BJ (cell line): ENCODE data around the gene SLC35A4. TPM values are rescaled to one million over a fixed set of nuclear protein-coding genes. Genes with fewer than 3 reads are reported as not detected.

Experiments
- CTCF ChIA-PET: fragments of 350-600 bp; formaldehyde crosslinking; extraction: SDS; loops from one replicate; lab custom pipeline; 2021; ENCODE audit warnings: antibody characterized with exemption, inconsistent platforms; lab: Yijun Ruan, JAX
- POLR2A ChIA-PET: fragments of 300-600 bp; sonication (Branson Sonifier 250); formaldehyde crosslinking; extraction: SDS; loops from one replicate; lab custom pipeline; 2021; ENCODE audit warnings: antibody characterized with exemption; lab: Charles Lee
- DNase-seq: peaks from one replicate; pipeline ENCODE4 v3.0.0-alpha.2; 2011; ENCODE audit warnings: low read depth
- H3K27me3 ChIP-seq: 2 replicates; pipeline ENCODE4 v1.6.0; 2011; ENCODE audit warnings: low read length; ENCODE audit not compliant: control insufficient read depth, insufficient read depth
- H3K36me3 ChIP-seq: 2 replicates; pipeline ENCODE4 v1.5.1; 2011; ENCODE audit warnings: low read length; ENCODE audit not compliant: control insufficient read depth, insufficient read depth
- H3K4me3 ChIP-seq: 2 replicates; pipeline ENCODE4 v1.5.1; 2011; ENCODE audit warnings: low read depth, mild to moderate bottlenecking, control low read depth, low read length
- polyA plus RNA-seq: library from polyadenylated mRNA; depleted of rRNA; stranded (reverse); fragments of >200 nt; gene quantifications from 2 replicates; pipeline ENCODE4 v1.2.3, GENCODE V29; 2011
- TF ChIP-seq, protein P1 (sequence below): IDR thresholded peaks from 2 replicates; pipeline ENCODE4 v1.5.1; 2011; ENCODE audit warnings: low read depth, mild to moderate bottlenecking, control low read depth, inconsistent platforms, low read length, moderate library complexity; ENCODE audit not compliant: insufficient read depth

Gene SLC35A4
- polyA plus RNA-seq, 1 experiment = 101 TPM

DNA sequence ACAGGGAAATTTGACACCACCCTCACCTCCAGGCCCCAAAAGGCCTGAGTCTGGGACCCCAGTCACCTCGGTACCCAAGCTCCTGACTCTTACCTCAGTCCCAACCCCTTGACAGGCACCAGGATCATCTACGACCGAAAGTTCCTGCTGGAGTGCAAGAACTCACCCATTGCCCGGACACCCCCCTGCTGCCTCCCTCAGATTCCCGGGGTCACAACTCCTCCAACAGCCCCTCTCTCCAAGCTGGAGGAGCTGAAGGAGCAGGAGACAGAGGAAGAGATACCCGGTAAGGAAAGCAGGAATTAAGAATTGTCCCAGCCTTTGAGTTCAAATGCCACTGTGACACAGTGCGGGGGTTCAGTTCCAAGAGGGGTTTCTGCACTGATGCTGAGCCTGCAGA is 15.8 kb upstream of the SLC35A4 start:
- H3K27me3 ChIP-seq = no peaks in the 10 kb centered on the region
- POLR2A ChIA-PET = interaction anchor here (2.1 kb wide), 1 partner anchor 9 kb away, joined by 10 read pairs; the partner anchor contains the start of gene SRA1
- CTCF ChIA-PET = interaction anchor here (0.8 to 1.6 kb wide), 4 partner anchors 21 to 116 kb away, joined by 3 to 4 read pairs (median 3); partner anchors contain the start of genes TMCO6 and WDR55
- no peak for DNase-seq
- H3K4me3 ChIP-seq = no peak overlapping the region
- TF ChIP-seq, protein P1, sequence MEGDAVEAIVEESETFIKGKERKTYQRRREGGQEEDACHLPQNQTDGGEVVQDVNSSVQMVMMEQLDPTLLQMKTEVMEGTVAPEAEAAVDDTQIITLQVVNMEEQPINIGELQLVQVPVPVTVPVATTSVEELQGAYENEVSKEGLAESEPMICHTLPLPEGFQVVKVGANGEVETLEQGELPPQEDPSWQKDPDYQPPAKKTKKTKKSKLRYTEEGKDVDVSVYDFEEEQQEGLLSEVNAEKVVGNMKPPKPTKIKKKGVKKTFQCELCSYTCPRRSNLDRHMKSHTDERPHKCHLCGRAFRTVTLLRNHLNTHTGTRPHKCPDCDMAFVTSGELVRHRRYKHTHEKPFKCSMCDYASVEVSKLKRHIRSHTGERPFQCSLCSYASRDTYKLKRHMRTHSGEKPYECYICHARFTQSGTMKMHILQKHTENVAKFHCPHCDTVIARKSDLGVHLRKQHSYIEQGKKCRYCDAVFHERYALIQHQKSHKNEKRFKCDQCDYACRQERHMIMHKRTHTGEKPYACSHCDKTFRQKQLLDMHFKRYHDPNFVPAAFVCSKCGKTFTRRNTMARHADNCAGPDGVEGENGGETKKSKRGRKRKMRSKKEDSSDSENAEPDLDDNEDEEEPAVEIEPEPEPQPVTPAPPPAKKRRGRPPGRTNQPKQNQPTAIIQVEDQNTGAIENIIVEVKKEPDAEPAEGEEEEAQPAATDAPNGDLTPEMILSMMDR = no peak
- peaks cover 15% of the 10 kb centered on the region for H3K36me3 ChIP-seq

DNA sequence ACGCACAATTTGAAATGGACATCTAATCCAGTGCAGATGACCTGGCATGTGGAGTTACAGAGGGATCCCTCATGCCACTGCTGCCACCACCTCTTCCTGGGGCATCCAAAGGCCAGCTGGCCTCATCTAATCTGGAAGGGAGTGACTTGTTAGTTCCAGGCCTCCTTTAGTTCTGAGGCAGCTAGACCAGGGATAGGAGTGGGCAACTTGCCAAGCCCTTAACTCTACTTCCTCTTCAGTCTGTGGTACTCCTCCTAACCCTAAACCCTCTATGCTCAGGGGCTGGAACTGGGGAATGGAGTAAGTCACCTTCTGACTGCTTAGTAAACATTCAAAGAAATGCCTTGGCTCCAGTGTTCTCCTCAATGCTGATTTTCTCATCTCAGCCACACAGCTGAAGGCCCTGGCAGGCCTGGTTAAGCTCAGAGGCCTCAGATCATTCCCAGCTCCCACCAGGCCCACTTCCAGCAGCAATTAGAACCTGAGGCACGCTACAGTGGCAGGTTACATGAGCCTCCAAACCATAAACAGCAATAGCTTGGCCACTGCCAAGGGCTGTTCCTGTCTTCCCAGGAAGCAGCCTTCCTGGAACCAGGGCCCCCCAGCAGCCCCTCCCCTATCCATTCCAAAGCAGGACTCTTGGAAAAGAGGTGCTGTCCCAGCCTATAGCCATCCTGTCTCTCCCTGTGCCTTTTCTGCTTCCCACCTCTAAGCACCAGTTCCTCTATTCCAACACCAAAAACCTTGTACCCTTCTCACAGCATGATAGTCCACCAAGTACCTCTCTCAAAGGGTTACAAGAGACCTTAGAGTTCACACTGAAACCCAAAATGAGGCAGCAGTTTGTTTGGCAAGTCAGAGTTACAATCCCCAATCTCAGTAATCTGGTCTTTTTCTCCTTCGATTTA is 15.1 kb upstream of the SLC35A4 start:
- POLR2A ChIA-PET = no interaction called here
- H3K4me3 ChIP-seq = no peak overlapping the region
- no peak for DNase-seq
- TF ChIP-seq, protein P1 = no peak
- no peaks in the 10 kb centered on the region for H3K27me3 ChIP-seq
- CTCF ChIA-PET = interaction anchor here (0.8 to 1.5 kb wide), 3 partner anchors 90 to 115 kb away, joined by 3 to 4 read pairs (median 3); partner anchors contain the start of genes TMCO6 and WDR55
- H3K36me3 ChIP-seq = peaks cover 13% of the 10 kb centered on the region

DNA sequence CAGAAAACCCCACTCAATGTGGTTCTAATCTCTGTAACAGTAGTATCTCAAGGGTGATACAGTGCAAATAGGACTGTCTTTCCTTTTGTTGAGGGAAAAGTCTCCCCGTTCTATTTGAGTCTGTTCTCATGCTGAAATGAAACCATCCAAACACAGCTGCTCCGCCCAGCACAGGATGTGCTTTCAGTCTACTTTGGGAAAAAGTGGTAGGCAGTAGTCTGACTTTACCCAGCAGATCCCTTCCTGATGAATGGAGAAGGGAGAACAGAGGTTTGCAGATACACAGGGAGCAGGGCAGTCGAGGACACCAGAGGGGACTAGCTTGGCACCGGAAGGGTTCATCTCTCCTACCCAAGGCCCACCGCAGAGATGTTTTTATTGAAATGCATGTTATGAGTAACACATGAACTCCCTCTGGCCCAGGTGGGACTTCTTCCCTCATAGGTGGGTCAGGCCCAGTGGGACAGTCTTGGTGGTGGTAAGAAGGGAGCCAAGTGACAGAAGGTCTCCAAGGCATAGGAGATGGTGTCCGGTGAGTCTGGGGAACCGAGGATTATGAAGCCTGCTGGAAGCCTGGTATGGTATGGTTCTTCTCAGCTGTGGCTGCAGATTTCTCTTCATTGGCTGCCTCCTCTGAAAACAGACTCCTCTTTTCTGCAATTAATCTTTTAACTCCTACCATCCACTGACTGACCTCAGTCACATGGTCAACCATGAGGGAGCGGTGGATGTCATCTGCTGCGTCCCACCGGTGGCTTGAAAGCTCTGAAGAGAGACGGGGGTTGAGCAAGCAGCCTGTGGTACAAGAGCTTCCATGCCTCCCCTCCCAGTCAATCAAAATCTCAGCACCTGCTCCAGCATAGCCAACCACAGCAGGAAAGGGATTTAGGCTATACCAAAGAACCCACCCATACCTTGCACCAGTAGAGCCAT is 14.2 kb upstream of the SLC35A4 start:
- Histone ChIP-seq H3K27me3 (no peaks in the 10 kb centered on the region), H3K4me3 (no peak overlapping the region), H3K36me3 (peaks cover 13% of the 10 kb centered on the region)
- no peak for DNase-seq
- POLR2A ChIA-PET = no interaction called here
- CTCF ChIA-PET = interaction anchor here (0.8 to 1.5 kb wide), 2 partner anchors 85 to 92 kb away, joined by 3 read pairs; no protein-coding TSS in a partner anchor
- TF ChIP-seq, protein P1 = no peak

DNA sequence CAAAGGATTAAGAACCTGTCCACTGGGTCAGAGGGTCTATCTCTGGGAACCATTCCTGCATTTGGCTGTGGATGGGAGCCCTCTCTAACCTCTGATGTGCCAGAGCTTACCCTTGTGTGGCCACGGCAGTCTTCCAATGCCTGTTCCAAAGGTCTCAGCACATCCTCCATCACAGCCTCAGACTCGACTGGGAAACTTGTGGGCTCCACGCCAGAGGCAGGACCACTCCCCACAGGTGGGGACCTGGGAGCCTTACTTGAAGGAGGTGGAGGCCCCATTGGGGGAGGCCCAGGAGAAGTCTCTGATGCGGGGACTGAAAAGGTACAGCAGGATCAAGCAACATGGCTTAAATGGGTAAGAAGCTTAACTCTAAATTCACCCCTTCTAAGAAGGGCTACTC is 12.8 kb upstream of the SLC35A4 start:
- POLR2A ChIA-PET = interaction anchor here (0.6 kb wide), 1 partner anchor 96 kb away, joined by 3 read pairs; the partner anchor contains the start of gene IK
- peaks cover 13% of the 10 kb centered on the region for H3K36me3 ChIP-seq
- TF ChIP-seq, protein P1 = no peak
- H3K27me3 ChIP-seq = no peaks in the 10 kb centered on the region
- CTCF ChIA-PET = interaction anchor here (1.5 kb wide), 1 partner anchor 12 kb away, joined by 5 read pairs; the partner anchor contains the start of gene APBB3
- H3K4me3 ChIP-seq = no peak overlapping the region
- no peak for DNase-seq
